Measurements from ENCODE around the gene TCEA2.

TCEA2 gene

GRCh38 chr20:64121586-64121985 is 58.6 kb downstream of the TCEA2 start:
- TF ChIP-seq TAF1 (IDR thresholded peaks at IDR 0.05; ENCODE audit: low read depth) (no peak), YY1 (IDR thresholded peaks at IDR 0.05; ENCODE audit: low read depth) (no peak), FOXM1 (IDR thresholded peaks at IDR 0.05; ENCODE audit: borderline replicate concordance, low read depth) (no peak), CREB1 (IDR thresholded peaks at IDR 0.05; ENCODE audit: low read depth) (no peak), MAX (IDR thresholded peaks at IDR 0.05) (no peak), EP300 (IDR thresholded peaks at IDR 0.05; ENCODE audit: borderline replicate concordance) (no peak), EGR1 (IDR thresholded peaks at IDR 0.05) (no peak), USF1 (IDR thresholded peaks at IDR 0.05) (no peak), RAD21 (IDR thresholded peaks at IDR 0.05; ENCODE audit: low read depth) (no peak), REST (IDR thresholded peaks at IDR 0.05; ENCODE audit: low read depth) (no peak)

All from Ishikawa (cell line).